ENCODE data around the gene FERMT2.

GRCh38 chr14:52988139-52988538 is 37.3 kb upstream of the FERMT2 start:
- TF ChIP-seq CTCF (IDR thresholded peaks at IDR 0.05) = no peak
- no peak for TF ChIP-seq POLR2AphosphoS5 (IDR thresholded peaks at IDR 0.05)

Measured in transverse colon (tissue), 4 donors.